ENCODE results near the gene GLRX5. TPM values are rescaled to one million over a fixed set of nuclear protein-coding genes. Genes with fewer than 3 reads are reported as not detected.

The GLRX5 gene
- total and polyA plus RNA-seq, 2 experiments from 2014 or later = 91.4 to 130 TPM

- Mint-ChIP-seq H3K4me3 (no peak overlapping the region), H3K27me3 (ENCODE audit: insufficient read depth, low read depth, poor library complexity) (peaks cover 4% of the 10 kb centered on the region), H3K4me1 (no peaks in the 10 kb centered on the region), H3K27ac (no peak overlapping the region), H3K9me3 (no peaks in the 10 kb centered on the region), H3K36me3 (ENCODE audit: low read depth) (no peaks in the 10 kb centered on the region)
- ATAC-seq (no peak), DNase-seq (ENCODE audit: low spot score) (no peak)
- TF ChIP-seq ZNF462 (CRISPR knock-in tag; IDR thresholded peaks at IDR 0.05) = no peak
- H2AFZ ChIP-seq = no peak overlapping the region
- H3K36me3 ChIP-seq (ENCODE audit: insufficient read depth) = no peaks in the 10 kb centered on the region
- no peaks in the 10 kb centered on the region for H3K9me2 ChIP-seq (ENCODE audit: insufficient read depth)
- H3K27ac ChIP-seq (ENCODE audit: low read depth) = no peak overlapping the region
- no peaks in the 10 kb centered on the region for H3K4me1 ChIP-seq (ENCODE audit: insufficient read depth)
- no peaks in the 10 kb centered on the region for H3K27me3 ChIP-seq (ENCODE audit: insufficient read depth)
- no peaks in the 10 kb centered on the region for H3F3A ChIP-seq (replicated peaks; ENCODE audit: low read depth)
- H4K20me1 ChIP-seq (replicated peaks; ENCODE audit: insufficient read depth) = no peaks in the 10 kb centered on the region
- no peak overlapping the region for H3K4me2 ChIP-seq
- no peak overlapping the region for H3K4me3 ChIP-seq
- H3K79me2 ChIP-seq (replicated peaks; ENCODE audit: insufficient read depth) = no peaks in the 10 kb centered on the region
These were observed 27.7 kb upstream of the GLRX5 start for GRCh38 chr14:95507174-95507573.

- no peaks in the 10 kb centered on the region for H3K4me1 Mint-ChIP-seq
- no peak for DNase-seq (ENCODE audit: low spot score)
- Histone ChIP-seq H3F3A (replicated peaks; ENCODE audit: low read depth) (no peaks in the 10 kb centered on the region), H3K79me2 (replicated peaks; ENCODE audit: insufficient read depth) (no peaks in the 10 kb centered on the region), H3K4me3 (no peak overlapping the region), H3K27ac (ENCODE audit: low read depth) (no peak overlapping the region), H3K36me3 (ENCODE audit: insufficient read depth) (no peaks in the 10 kb centered on the region), H2AFZ (no peak overlapping the region), H4K20me1 (replicated peaks; ENCODE audit: insufficient read depth) (no peaks in the 10 kb centered on the region), H3K4me1 (ENCODE audit: insufficient read depth) (no peaks in the 10 kb centered on the region), H3K27me3 (ENCODE audit: insufficient read depth) (no peaks in the 10 kb centered on the region), H3K4me2 (no peak overlapping the region), H3K9me2 (ENCODE audit: insufficient read depth) (no peaks in the 10 kb centered on the region)
- H3K27ac Mint-ChIP-seq = no peak overlapping the region
- ATAC-seq = no peak
- H3K27me3 Mint-ChIP-seq (ENCODE audit: insufficient read depth, low read depth, poor library complexity) = peaks cover 4% of the 10 kb centered on the region
- H3K36me3 Mint-ChIP-seq (ENCODE audit: low read depth) = no peaks in the 10 kb centered on the region
- no peak overlapping the region for H3K4me3 Mint-ChIP-seq
- H3K9me3 Mint-ChIP-seq = no peaks in the 10 kb centered on the region
- TF ChIP-seq NANOG (IDR thresholded peaks at IDR 0.05; ENCODE audit: borderline replicate concordance) = no peak
- no peak for TF ChIP-seq POLR2AphosphoS5 (IDR thresholded peaks at IDR 0.05; ENCODE audit: low read depth)
- no peak for TF ChIP-seq EZH2 (IDR thresholded peaks at IDR 0.05; ENCODE audit: low read depth, unreplicated experiment)
- TF ChIP-seq CTCF (conservative IDR thresholded peaks at IDR 0.05; ENCODE audit: low read depth in 2 of 2) = no peak
- TF ChIP-seq ZNF331 (CRISPR knock-in tag; IDR thresholded peaks at IDR 0.05; ENCODE audit: low read depth) = no peak
- no peak for TF ChIP-seq STAT1 (IDR thresholded peaks at IDR 0.05; ENCODE audit: unreplicated experiment)
- no peak for TF ChIP-seq ETS1 (IDR thresholded peaks at IDR 0.05)
- TF ChIP-seq REST (IDR thresholded peaks at IDR 0.05; ENCODE audit: unreplicated experiment) = no peak
- TF ChIP-seq CREB1 (CRISPR knock-in tag; IDR thresholded peaks at IDR 0.05; ENCODE audit: low read depth) = no peak
These were observed 27.1 kb upstream of the GLRX5 start for GRCh38 chr14:95507701-95508103.
